GF-D8 (cell line): ENCODE data around the gene ZFYVE21.

Experiments
- DNase-seq: peaks from one replicate; lab custom pipeline; 2025; lab: John Stamatoyannopoulos, UW

ZFYVE21 gene

DNA sequence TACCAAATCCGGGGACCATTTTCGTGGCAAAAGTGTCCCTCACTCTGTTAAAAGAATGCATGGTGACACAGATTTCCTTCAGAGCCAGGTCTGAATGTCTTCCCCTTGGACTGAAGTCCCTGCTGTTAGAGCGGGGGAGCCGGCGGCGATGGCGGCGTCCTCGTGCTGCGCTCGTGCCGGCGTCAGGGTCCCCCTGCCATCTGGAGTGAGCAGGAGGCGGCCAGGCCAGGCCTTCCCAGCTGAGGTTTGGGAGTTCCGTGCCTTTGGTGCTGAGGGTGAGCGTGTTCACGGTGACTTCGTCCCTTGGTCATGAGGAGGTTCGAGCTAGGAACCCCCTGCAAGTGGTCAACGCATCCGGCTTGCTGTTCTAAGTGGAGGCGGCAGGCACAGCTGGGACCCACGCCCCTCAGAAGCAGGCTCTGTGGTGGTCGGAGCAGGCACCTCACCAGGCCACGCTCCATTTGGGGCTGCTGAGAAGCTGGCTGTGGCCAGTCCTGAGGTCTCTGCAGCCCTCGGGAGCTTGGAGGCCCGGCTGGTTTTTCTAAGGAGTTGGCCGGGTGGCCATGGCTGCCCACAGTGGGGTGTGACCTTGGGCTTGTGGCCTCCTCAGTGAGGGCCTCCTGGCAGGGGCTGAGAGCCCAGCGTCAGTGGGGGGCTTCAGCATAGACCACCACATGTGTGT, 9.5 kb downstream of the ZFYVE21 start:
- DNase-seq: no peak

- no peak for DNase-seq
Observed at GRCh38 chr14:103725739-103726395, 10.3 kb downstream of the ZFYVE21 start.

GRCh38 chr14:103726474-103726873, 10.9 kb downstream of the ZFYVE21 start:
- DNase-seq: no peak

- DNase-seq: no peak
Observed at GRCh38 chr14:103727313-103727980, 11.8 kb downstream of the ZFYVE21 start.

- DNase-seq: no peak
Observed at GRCh38 chr14:103728141-103728540, 12.5 kb downstream of the ZFYVE21 start.

- no peak for DNase-seq
Observed at GRCh38 chr14:103728721-103729120, 13.1 kb downstream of the ZFYVE21 start.

GRCh38 chr14:103729496-103730448, 14.2 kb downstream of the ZFYVE21 start:
- DNase-seq: no peak

DNA sequence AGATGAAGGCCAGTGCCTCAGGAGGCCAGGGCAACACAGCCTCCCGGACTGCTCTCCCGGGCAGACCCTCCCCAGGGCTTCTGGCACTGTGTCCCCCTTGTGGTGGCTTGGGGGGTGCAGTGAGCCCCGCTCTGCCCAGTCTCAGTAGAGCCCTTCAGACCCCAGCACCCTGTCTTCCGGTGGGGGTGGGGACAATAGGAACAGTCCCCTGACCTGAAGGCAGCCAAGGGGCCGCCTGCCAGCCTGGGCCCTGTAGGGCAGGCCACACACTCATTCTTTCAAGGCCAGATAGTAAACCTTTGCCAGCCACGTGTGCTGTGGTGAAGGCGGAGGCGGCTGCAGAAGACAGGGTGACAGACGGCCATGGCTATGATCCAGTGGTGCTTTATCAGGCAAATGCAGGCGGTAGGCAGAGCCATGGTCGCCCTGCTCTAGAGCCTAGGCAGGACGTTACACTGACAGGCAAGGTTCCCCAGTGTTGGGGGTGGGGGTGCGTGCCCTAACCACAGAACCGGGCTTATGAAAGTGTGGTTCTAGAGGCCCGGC, 15.0 kb downstream of the ZFYVE21 start:
- DNase-seq: no peak

- no peak for DNase-seq
Observed at GRCh38 chr14:103731481-103731880, 15.9 kb downstream of the ZFYVE21 start.

DNA sequence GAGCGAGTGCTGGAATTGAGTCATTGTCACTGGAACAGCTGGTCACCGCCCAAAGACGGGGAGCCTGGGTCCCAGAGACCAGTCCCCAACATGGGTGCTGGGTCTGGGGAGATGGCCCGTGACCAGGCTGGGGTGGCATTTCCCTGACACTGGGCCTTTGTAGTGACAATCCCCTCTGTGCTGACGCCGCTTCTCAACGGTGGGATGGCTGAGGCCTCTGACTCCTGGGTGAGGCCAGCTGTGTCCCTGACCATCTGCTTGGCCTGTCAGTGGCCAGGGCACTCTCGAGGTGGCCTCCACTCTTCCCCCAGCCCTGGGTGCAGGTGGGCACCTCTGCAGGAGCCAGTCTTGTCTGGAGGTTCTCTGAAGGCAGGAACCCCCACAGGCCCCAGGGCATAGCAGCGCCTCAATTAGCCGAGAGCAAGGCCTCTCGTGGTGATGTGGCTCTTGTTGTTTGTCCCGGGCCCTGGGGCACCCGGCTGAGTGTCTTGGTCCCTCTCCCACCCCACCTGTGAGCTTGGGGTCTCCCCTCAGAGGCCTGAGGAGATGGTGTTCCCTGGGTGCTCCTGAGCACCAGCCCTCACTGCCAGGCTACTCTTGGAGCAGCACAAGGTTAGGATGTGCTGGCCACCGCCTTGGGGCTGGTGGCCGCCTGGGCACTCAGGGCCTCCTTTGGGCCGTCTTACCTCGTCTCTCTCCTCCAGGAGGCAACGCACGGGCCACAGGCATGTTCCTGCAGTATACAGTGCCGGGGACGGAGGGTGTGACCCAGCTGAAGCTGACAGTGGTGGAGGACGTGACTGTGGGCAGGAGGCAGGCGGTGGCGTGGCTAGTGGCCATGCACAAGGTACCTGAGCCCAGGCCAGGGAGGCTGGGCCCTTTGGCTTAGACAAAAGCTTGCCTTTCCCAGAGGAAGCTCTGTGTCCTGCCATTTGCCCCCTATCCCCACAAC, 16.6 kb downstream of the ZFYVE21 start:
- no peak for DNase-seq

DNA sequence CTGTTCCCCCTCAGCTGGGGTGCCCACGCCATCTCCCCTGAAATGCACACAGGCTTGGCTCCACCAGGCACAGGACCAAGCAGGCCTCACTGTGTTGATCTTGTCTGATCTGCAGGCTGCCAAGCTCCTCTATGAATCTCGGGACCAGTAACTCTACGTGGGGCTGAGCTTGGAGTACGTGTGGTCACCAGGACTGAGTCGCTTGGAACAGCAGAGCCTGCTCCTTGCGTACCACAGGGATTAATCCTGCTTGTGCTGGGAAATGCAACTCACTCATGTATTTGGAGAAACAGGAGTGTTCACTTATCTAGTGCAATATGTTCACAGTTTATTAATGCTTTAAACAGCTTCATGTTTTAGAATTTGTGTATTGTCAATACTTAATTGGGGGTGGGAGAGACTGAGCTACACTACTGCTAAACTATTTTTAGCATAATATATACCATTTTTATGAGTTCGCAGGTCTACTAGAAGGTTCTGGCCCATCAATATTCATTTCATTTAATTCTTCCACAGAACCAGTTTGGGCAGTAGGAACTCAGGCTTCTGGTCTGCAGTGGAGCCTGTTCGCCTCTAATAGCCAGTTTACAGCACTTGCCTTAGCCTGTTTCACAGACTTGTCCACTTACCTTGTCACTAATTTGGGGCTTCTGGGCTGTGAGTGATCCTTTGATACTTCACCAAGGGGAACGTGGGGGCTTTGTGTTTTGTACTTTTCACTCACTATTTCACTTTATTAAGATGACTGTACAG, 17.4 kb downstream of the ZFYVE21 start:
- no peak for DNase-seq

DNA sequence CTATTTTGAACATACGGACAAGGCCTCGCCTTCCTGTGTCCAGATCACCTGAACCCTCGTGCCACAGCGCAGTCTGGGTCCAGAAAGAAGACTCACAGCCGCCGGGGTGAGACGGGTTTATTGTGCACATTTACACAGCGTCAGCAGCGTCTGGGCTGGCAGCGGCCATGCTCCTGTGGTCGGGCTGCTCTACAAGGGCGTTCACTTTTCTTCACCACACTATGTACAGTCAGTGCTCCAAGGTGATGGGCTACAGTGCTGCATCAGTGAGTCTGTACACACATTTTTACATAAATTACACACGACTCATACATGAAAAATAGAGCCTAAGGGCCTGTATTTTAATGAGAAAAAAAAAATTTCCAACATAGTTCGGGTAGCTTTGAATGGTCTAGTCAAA, 18.0 kb downstream of the ZFYVE21 start:
- no peak for DNase-seq

GRCh38 chr14:103734081-103734888, 18.7 kb downstream of the ZFYVE21 start:
- DNase-seq: no peak

DNA sequence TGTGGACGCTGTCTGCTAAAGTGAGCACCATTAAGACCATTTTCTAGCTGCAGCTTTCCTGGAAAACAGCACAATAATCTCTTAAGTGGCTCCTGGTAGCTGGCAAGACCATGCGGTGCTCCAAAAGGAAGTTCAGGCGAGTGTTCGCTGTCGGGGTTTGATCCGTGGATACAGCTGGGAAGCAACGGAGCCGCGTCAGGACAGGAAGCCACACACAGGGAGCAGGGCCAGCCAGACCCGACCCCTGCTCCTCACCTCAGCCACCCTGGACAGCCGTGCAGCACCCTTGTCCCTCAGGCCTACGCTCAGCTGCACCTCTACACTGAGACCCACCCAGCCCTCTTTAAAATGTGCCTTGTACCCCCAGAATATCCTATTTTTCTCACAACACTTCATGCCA, 19.4 kb downstream of the ZFYVE21 start:
- DNase-seq: no peak

- DNase-seq: no peak
Observed at GRCh38 chr14:103735439-103735814, 19.8 kb downstream of the ZFYVE21 start.

DNA sequence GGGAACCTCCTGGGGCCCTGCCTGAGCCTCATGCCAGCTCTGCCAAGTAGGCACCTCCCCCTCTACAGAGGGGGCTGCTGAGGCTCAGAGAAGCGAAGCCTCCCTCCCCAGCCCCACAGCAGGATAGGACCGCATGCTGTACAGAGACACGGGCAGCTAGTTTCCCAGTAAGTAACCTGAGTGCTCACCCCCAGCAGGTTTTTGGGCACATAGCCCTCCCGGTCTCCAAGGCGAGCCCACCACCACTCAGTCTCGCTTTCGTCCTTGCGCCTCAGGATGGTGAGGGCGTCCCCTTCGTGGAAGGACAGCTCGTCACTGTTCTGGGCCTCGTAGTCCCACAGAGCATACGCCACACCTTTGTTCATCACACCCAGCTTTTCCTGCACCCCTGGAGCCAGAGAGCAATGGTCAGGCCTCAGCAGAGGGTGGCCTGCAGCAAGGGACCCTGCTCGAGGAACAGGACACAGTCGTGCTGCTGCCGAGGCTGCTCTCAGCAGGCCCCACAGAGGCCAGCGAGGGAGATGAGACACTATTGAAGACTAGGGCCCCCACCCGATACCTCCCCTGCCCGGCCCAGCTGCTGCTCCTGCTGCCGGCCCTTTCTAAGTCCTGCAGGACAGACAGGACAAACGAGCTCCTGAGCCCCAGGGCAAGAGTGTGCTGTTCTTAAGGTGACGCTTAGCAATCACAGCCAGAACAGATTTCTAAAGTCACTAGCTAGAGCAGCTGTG, 20.4 kb downstream of the ZFYVE21 start:
- DNase-seq: no peak

DNA sequence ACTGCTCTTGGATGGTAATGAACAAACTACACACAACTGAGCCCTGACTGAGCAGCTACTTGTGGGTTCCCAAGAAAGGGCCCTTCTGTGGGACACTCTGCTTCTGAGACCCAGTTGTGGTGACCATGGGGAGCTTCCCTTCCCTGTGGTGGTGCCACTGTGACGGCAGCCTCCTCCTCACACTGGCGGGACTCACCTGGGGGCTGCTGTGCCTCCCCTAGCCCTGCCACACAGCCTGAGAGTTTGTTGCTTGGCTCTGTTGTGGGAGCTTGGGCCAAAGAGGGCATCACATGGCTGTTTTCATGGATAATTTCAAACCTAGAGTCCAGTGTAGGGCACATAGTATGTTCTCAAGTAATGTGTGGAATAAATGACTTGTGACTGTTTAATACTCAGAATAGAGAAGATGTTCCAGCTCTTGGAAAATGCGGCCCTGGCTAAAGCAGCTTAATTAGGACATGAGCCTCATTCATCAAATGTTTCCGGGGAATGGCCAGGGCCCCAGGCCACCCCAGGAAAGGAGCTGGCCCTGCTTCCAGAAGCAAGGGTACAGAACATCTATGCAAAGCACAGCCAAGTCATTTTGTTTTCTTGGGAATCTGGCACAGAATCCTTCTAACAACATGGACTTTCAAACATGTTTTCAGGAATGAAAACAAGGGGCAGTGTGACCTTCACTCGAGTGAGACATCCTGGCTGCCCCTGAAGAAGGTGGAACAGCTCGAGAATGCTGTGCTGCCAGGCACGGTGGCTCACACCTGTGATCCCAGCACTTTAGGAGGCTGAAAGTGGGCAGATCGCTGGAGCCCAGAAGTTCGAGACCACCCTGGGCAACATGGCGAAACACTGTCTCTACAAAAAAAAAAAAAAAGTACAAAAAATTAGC, 21.2 kb downstream of the ZFYVE21 start:
- no peak for DNase-seq
